Left ventricle myocardium inferior (tissue), 1 donor: ENCODE results near the gene ASIC2. TPM values are rescaled to one million over a fixed set of nuclear protein-coding genes. Genes with fewer than 3 reads are reported as not detected.

Experiments
- DNase-seq: peaks from one replicate; pipeline ENCODE4 v3.0.0-alpha.2; 2020
- H3K27ac ChIP-seq: fragments of 200-600 bp; replicated peaks from 2 replicates; pipeline ENCODE4 v1.8.0; 2021
- H3K27me3 ChIP-seq: fragments of 200-600 bp; 2 replicates; pipeline ENCODE4 v1.8.0; 2021; ENCODE audit warnings: low read depth
- H3K36me3 ChIP-seq: fragments of 200-600 bp; 2 replicates; pipeline ENCODE4 v1.8.0; 2021
- H3K4me1 ChIP-seq: fragments of 200-600 bp; 2 replicates; pipeline ENCODE4 v1.8.0; 2021
- H3K4me3 ChIP-seq: fragments of 200-600 bp; 2 replicates; pipeline ENCODE4 v1.8.0; 2021; ENCODE audit warnings: mild to moderate bottlenecking, moderate library complexity
- H3K9me3 ChIP-seq: fragments of 200-600 bp; replicated peaks from 2 replicates; pipeline ENCODE4 v1.8.0; 2021
- CTCF ChIP-seq: fragments of 200-600 bp; IDR thresholded peaks from 2 replicates; pipeline ENCODE4 v1.8.0; 2021; ENCODE audit warnings: antibody characterized with exemption, mild to moderate bottlenecking, borderline replicate concordance
- intact Hi-C: fragments of 100-400 bp; cut with micrococcal nuclease; formaldehyde crosslinking; loops from one replicate; pipeline ENCODE4 v1.11.0; 2022
- total RNA-seq: library from RNA; stranded (reverse); fragmentation: NEBNext Ultra II Directional; extraction: Animal tissue kit (Norgen Biotek cat#: 25700); gene quantifications from one replicate; pipeline ENCODE4 v1.2.1, GENCODE V29; 2021
- donor health status: DM: no; HTN: yes; CAD: no; lungs with severe emphysema.

ASIC2 gene
- total RNA-seq, 1 donor from 2014 or later, result not detected

- no peak overlapping the region for H3K4me3 ChIP-seq
- no peaks in the 10 kb centered on the region for H3K4me1 ChIP-seq
- H3K27ac ChIP-seq, result no peak overlapping the region
- DNase-seq, result no peak
- H3K36me3 ChIP-seq, result no peaks in the 10 kb centered on the region
- peaks cover 83% of the 10 kb centered on the region for H3K27me3 ChIP-seq
- TF ChIP-seq CTCF, result no peak
- H3K9me3 ChIP-seq, result no peaks in the 10 kb centered on the region
- intact Hi-C loops, result no loop called here
These were observed 207.8 kb downstream of the ASIC2 start for GRCh38 chr17:33085256-33085655.

- H3K9me3 ChIP-seq, result no peaks in the 10 kb centered on the region
- intact Hi-C loops, result no loop called here
- H3K4me3 ChIP-seq, result no peak overlapping the region
- H3K4me1 ChIP-seq, result no peaks in the 10 kb centered on the region
- H3K27ac ChIP-seq, result no peak overlapping the region
- no peaks in the 10 kb centered on the region for H3K36me3 ChIP-seq
- no peak for TF ChIP-seq CTCF
- no peak for DNase-seq
- H3K27me3 ChIP-seq, result peaks cover 83% of the 10 kb centered on the region
These were observed 208.3 kb downstream of the ASIC2 start for GRCh38 chr17:33084755-33085154.

- H3K36me3 ChIP-seq, result no peaks in the 10 kb centered on the region
- H3K27ac ChIP-seq, result no peak overlapping the region
- TF ChIP-seq CTCF, result no peak
- peaks cover 79% of the 10 kb centered on the region for H3K27me3 ChIP-seq
- intact Hi-C loops, result no loop called here
- no peaks in the 10 kb centered on the region for H3K9me3 ChIP-seq
- H3K4me3 ChIP-seq, result no peak overlapping the region
- no peak for DNase-seq
- H3K4me1 ChIP-seq, result peaks cover under 1% of the 10 kb centered on the region
These were observed 210.4 kb downstream of the ASIC2 start for GRCh38 chr17:33082529-33083173.

- peaks cover 7% of the 10 kb centered on the region for H3K4me1 ChIP-seq
- H3K27me3 ChIP-seq, result peaks cover 84% of the 10 kb centered on the region
- no peak overlapping the region for H3K4me3 ChIP-seq
- no peak for DNase-seq
- no peak overlapping the region for H3K27ac ChIP-seq
- TF ChIP-seq CTCF, result no peak
- intact Hi-C loops, result no loop called here
- no peaks in the 10 kb centered on the region for H3K9me3 ChIP-seq
- H3K36me3 ChIP-seq, result no peaks in the 10 kb centered on the region
These were observed 213.0 kb downstream of the ASIC2 start for GRCh38 chr17:33080091-33080490.

- H3K27me3 ChIP-seq, result peaks cover 84% of the 10 kb centered on the region
These were observed 213.9 kb downstream of the ASIC2 start for GRCh38 chr17:33079201-33079600.

More at GRCh38 chr17:33079201-33079600, 213.9 kb downstream of the ASIC2 start:
- intact Hi-C loops, result no loop called here
- Histone ChIP-seq H3K4me3 (no peak overlapping the region), H3K4me1 (peaks cover 7% of the 10 kb centered on the region), H3K9me3 (no peaks in the 10 kb centered on the region), H3K36me3 (no peaks in the 10 kb centered on the region), H3K27ac (no peak overlapping the region)
- no peak for TF ChIP-seq CTCF
- no peak for DNase-seq
